Stimulated activated CD4-positive, alpha-beta T cell treated with anti-CD3 and anti-CD28 coated beads, Interleukin-15, amount 100 ng/mL, for 24 hours (primary cell): ENCODE measurements around the gene STOML3.

Experiments used
- DNase-seq: peaks from one replicate; pipeline ENCODE4 v3.0.0-alpha.2; 2020

STOML3 gene

DNA sequence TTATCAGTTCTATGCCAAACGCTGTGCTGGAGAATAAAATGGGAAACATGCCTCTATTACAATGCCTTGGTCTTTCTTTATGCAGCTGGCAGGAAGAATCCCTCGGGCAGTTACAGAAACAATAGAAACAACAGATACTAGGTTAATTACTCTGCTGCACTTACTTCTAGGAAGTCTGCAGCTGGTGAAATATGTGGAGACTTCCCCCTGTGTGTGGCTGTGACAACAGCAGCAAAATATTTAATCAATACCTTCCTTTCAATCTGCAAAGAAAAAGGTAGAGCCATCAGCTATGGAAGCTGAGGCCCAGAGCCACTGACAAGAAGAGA is 9.9 kb downstream of the STOML3 start:
- no peak for DNase-seq

DNA sequence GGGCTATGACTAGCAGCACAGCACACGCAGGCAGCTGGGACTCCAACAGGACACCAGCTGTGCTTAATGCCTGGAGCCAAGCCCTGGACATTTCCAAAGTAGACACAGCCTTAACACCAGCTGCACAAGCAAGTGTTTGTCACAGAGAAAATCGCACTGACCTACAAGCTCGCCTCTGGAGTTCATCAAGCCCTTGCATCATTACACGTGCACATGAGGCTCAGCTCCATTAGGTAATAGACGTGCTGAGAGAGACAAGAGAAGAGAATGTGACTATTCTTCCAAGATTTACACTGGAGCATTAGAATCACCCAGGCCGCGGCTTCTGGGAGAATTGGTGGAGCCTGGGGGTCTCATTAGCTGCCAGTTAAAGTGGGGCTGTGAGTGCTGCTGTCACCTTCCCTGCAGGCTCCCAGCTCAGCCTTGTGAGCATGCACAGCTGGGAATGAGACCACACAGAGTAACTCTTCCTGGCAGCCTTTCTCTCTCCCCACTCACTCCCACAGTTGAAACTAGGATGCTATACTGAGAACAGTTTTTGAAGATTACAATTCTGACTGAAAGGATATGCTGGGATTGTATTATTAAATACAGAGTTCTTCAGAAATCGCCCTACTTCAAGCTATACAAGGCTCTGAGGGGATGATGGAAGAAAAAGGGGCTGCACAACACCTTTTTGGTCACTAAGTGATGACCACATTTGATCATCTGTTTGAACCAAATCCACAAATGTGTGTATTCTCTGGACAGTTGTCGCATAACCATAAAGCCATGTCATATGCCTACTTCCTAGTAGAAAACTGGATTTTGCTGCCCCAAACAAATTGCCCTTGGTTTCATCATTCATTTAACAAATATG is 10.5 kb downstream of the STOML3 start:
- no peak for DNase-seq

DNA sequence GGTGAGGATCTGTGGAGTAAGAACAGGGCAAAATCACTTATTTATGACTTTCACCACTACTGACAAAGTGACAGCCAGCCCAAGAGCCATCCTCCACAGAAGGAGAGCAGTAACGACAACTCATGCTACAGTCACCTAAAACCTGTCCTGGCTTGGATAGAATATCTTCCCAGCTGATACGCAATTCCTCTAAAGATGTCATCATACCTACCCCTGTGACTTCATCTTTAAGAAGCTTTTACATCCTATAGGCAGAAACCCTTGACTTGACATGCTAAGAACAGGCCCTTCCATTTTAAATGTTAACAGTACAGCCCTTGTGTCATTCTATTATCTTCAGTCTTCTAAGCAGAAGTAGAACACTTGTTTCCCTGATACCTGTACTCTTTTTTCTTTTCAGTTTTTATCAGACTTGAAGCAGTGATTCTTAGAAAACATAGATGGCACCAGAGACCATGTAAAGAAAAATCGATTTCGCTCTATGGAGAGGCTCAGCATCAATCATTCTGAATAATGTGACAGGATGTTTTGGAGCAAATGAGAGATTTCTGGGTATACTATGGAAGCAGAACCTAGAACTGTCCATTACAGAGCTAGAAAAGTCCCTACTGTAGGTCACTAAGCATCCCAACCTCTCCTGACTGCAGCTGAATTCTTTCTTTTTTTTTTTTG is 20.1 kb downstream of the STOML3 start:
- DNase-seq = no peak

DNA sequence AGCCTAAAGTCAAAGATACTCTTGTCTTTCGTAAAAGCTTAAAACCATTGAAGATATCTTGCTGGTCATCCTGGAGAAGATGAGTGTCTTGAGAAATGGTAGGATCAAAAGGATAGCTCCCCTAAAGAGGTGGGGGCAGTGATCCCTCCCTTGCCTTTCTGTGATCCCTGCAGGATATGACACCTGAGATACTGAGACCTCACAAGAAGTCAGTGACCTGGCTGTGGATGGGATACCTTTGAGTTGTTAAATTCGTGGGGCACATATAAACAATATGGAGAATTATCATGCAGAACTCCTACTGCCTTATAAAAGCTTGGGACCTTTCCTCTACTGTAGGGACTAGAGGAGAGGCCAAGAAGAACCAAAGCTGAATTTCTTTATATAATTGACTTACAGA is 21.4 kb downstream of the STOML3 start:
- DNase-seq = no peak

- no peak for DNase-seq
These were observed 23.2 kb downstream of the STOML3 start for GRCh38 chr13:38967446-38967845.

- no peak for DNase-seq
These were observed 25.4 kb downstream of the STOML3 start for GRCh38 chr13:38965281-38965680.

DNA sequence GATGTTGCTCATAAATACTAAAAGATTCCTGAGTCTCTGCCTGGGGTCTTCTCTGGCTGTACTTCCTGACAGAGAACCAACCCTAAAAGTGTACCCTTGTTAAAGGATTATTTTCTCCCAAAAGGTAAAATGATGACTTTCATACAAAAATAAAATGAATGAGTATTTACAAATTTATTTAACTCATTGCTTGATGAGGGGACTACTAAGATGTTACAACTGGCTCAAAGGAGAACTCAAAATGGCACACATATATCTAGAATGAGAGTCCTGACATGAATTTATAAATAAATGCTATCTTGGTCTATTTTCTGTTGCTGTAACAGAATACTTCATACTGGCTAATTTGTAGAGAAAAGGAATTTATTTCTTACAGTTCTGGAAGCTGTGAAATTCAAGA is 30.5 kb downstream of the STOML3 start:
- no peak for DNase-seq

GRCh38 chr13:38957794-38958592 is 32.6 kb downstream of the STOML3 start:
- no peak for DNase-seq

DNA sequence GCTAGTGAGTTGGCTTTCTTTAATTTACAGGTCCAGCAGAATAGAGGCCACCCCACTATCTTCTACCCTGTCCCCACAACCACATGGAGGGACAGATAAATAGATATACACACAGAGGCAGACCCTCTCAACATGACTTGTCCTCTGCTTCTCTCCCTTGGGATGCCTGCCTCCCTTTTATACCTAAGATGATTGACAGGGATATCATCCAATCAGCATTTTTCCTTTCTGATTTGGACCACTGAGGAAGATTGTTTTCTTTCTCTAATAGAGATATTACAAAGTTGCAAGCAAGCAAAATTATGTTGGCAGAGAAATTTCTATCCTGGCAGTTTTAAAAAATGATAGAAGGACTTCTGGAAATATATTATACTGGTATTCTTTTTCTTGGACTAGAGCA is 35.8 kb downstream of the STOML3 start:
- no peak for DNase-seq

GRCh38 chr13:38954291-38954690 is 36.3 kb downstream of the STOML3 start:
- DNase-seq = no peak

DNA sequence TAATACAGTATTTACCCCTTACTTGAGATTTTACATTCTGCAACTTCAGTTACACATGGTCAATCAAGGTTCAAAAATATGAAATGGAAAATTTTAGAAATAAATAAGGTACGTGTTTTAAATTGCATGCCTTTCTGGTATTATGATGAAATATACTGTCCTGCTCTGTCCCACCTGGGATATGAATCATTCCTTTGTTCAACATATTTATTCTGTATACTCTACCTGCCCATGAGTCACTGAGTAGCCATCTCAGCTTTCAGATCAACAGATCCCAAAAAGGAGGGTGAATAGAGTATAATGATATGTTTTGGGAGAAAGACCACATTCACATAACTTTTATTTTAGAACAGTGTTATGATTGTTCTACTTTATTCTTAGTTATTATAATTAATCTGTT is 37.8 kb downstream of the STOML3 start:
- DNase-seq = no peak

DNA sequence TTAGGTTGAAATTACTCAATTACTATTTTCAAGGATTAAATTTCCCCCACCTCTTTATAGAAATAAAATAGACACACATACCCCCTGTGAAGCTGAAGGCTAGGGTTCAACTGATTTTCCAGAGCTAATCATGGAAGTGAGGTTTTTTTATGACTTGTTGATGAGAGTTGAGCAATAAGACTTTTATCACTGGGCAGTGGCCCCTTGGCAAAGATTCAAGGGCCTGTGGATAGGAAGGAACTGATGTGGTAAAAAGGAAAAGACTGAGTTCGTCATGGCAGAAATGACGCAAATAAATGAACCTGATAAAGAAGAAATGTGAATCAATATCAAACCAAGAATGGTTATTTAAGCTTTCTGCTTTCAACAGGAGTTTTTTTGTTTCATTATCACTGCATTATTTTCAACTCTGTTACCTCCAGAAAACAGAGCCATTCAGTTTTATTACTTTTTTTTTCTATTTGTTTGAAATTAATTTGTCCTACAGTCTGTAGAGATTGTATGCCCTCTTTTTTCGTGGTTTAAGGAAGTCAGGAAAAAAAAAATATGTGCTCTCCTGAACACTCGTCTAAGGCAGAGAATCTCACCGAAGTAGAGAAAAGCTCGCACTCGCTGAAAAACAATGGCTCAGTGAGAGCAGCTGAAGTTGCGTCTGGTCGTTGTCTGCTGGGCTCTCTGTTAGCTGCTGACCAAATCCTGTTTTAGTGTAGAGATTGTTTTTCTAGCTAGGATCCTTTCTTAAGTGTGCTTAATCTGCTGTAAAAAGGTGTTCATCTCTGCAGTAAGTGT is 38.9 kb downstream of the STOML3 start:
- peak; percentile 12 for DNase-seq

DNA sequence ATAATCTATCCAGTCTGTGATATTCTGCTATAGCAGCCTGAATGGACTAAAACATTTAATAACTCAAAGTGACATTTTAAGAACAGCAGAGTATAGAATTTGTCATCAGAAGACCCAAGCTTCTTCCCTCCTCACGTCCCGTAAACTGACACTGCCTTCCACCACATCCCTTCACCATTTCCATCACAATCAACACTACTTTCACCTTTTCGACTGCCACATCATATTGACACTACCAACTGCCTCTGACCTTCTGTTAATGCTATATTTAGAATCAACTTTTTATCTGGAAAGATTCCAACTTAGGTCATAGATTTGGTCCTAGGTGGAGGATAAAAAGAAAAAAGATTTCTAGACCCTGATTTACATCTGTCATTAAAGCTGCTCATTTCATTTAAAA is 39.6 kb downstream of the STOML3 start:
- DNase-seq = no peak

- DNase-seq = no peak
These were observed 43.6 kb downstream of the STOML3 start for GRCh38 chr13:38947054-38947453.

GRCh38 chr13:38944219-38944618 is 46.4 kb downstream of the STOML3 start:
- no peak for DNase-seq

DNA sequence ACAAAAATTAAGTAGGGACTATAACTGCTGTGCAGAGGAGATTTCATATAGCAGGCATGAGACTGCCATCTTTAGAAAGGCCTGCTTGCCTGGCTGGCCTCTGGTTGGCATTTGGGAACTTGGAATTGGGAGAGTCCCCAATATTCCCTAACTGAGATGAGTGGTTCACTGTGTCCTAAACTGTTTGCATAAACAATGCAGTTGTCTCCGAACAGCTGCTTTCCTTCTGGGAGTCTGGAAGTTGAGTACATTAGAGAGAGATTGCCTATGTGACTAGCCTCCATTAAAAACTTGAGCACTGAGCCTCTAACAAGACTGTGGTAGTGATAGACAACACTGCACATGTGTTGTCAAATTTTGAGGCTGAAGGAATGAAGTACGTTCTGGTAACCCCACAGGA is 47.4 kb downstream of the STOML3 start:
- DNase-seq = no peak

GRCh38 chr13:38941353-38941945 is 49.2 kb downstream of the STOML3 start:
- DNase-seq = no peak

DNA sequence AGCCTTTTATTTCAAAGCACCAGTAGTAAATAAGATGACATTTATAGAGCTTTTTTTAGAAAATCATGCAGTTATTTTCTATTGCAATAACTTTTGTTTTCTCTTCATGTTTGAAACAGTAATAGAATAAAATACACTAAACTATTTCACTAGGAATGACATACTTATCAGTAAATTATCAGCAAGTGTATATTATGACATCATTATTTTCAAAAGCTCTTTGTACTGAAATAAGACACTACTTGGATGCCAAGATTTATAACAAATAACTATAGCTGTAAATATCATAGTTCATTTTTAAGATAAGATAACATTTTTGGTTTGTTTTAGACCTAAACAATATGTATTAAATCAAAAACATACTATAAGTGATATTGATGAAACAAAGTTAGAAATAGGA is 56.8 kb downstream of the STOML3 start:
- DNase-seq = no peak

GRCh38 chr13:38922170-38922569 is 68.5 kb downstream of the STOML3 start:
- no peak for DNase-seq

- no peak for DNase-seq
These were observed 69.5 kb downstream of the STOML3 start for GRCh38 chr13:38921081-38921480.
